ENCODE data around the gene ITGB5.

ITGB5 gene

DNA sequence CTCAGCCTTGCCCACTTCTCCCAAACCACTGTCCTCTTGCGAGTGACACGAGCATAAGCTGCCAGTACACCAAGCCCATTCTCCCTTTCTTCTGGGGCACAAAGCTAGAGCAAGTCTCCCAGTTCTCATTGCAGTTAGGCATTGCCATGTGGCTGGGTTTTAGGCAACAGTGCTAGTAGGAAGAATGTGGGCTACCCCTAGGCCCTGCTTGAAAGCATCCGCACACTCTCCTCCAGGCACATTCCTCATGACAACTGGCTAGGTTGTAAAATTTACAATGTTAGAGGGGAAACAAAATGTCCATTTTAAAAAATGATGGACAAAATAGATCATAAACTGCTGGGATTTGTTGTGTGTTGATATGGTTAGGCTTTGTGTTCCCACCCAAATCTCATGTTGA is 19.7 kb downstream of the ITGB5 start:
- DNase-seq (ENCODE audit: low read depth in 3 of 3): no peak

DNA sequence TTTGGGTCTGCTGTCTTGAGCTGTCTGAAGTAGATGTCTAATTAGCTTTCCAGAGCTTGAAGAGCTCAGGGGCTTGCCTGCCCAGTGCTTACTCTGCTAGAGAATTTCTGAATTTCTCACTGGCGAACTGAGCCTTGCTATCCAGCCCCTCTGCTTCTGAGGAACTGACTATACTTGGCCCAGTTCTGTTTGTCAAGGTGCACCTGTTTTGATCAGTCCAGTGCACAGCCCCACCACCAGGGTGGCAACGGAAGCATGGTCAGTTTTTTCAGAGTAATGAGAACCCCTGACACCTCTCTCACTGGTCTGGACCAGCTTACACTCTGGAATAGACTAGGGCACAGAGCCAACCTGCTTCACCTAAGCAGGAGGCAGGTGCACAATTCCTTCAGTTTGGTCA is 25.2 kb downstream of the ITGB5 start:
- no peak for DNase-seq (ENCODE audit: low read depth in 3 of 3)

DNA sequence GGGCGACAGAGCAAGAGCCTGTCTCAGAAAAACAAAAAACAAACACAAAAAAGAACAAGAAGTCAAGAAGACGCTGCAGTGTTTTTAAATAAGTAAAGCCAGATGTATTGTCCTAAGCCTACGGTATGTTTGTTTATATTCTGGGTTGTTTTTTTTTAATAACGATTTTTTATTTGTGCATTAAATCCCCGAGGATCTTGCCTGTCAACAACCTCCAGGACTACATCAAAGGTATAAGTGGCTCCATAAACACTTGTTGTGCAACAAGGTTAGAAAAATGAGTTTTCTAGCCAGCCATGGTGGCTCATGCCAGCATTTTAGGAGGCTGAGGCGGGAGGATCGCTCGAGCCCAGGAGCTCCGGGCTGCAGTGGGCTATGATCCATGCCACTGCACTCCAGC is 26.1 kb downstream of the ITGB5 start:
- DNase-seq (ENCODE audit: low read depth in 3 of 3): no peak

DNA sequence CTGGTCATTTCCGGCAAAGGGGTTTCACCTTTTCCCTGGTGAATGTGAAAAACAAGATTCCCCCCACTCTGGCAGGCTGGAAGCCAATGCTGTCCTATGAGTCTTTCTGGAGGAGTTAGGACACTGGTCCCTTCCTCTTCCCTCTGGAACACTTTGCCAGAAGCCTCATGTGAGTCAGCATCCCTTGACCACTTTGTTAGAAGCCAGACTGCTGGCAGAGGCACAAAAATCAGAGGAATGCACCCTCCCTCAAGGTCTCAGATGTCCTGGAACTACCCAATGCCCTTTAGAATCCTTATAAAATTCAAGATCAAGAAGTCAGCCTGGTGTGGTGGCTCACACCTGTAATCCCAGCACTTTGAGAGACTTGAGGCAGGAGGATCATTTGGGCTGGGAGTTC is 26.6 kb downstream of the ITGB5 start:
- no peak for DNase-seq (ENCODE audit: low read depth in 3 of 3)

DNA sequence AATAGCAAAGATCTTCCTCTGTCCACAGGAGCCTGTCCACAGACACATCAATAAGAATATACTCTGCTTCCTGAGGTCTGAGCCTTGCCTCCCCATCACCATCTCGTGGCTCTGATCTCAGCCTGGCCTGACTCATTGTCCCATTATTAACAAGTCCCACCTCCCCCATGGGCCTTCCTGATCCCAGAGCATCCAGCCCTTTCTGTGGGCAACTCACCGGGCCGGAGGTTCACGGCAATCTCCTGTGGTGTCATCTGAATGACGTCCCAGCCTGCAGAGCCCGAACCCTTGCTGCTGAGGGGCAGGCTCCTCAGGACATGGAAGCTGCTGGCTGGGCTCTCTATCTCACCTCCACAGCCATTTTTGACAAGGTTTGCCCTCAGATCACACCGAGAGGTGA is 28.1 kb downstream of the ITGB5 start:
- no peak for DNase-seq (ENCODE audit: low read depth in 3 of 3)

DNA sequence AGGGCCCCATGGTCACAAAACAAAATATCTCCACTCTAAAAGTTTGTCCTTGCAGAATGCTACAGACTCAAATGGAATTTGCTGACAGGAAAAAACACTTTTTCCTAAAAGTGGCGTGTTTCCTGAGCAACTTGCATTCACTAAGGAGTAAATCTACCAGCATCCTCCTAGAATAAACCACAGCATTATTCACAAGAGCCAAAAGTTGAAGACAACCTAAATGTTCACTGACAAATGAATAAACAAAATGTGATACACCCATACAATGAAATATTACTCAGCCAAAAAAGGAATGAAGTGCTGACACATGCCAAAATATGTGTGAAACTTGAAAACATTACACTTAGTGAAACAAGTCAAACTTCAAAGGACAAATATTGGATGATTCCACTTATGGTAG is 28.9 kb downstream of the ITGB5 start:
- no peak for DNase-seq (ENCODE audit: low read depth in 3 of 3)

DNA sequence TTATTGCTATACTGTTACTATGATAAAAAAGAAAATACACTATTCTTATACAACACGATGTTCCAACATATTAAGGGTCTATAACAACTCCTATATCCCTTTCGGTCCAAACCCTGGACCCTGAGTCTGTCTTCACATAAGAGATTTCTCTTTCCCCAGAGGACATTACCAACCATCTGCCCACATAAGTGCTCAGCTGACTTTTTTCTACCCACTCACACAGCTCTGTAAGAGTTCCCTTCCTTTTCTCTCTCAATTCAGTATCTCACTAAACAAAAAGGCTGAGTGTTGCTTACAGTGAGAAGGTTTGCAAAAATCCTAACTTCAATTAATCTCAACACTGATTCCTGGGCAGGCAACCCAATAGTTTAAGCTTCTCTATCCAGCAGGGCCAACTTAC is 30.5 kb downstream of the ITGB5 start:
- DNase-seq (ENCODE audit: low read depth in 3 of 3): no peak

DNA sequence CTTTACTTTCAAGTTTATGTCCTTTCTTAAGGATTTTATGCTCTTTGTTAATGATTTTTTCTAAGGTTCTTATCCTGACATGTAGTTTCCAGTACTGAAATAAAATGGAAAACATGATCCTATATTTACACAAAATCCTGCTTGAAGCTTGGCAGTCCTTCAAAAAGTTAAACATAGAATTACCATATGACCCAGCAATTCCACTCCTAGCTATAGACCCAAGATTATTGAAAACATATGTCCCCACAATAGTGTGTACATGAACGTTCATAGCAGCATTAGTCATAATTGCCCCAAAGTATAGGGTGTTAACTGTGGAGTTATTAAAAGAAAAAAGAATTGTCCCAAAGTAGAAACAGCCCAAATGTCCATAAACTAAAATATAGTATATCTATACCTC is 33.2 kb downstream of the ITGB5 start:
- DNase-seq (ENCODE audit: low read depth in 3 of 3): no peak

DNA sequence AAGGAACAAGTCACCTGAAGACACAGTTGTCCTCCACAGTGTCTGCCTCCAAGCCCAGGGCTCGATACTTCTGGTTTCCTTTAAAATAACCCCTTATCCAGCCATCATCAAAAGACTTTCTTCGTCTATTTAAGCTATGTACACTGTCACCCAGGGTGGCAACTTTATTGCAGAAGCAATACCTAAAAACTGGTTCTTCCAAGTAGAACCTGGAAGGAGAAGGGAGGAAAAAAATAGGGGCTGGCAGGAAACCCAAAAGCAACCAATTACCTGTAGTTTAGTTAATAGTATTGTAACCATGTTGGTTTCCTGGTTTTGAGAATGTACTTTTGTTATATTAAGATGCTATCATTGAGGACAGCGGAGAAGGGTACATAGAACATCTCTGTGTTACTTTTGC is 33.7 kb downstream of the ITGB5 start:
- DNase-seq (ENCODE audit: low read depth in 3 of 3): no peak

DNA sequence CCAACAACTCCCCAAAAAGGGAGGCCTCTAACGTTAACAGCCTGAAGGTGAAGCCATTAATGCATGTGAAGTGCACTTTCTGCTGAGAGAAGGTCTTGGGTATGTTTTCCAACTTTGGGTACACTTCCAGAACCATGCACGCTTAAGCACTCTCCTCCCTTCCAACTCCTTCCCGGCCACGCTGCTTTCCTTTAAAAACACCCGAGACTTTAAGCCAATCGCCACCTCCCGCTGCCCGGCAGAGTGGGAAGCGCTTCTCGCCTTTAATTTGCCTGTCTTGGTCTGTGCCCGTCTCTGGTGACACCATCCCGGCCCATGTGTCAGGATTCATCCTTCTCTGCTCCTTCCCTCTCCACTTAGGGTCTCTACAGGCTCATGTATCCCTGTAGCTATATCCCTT is 35.3 kb downstream of the ITGB5 start:
- no peak for DNase-seq (ENCODE audit: low read depth in 3 of 3)

DNA sequence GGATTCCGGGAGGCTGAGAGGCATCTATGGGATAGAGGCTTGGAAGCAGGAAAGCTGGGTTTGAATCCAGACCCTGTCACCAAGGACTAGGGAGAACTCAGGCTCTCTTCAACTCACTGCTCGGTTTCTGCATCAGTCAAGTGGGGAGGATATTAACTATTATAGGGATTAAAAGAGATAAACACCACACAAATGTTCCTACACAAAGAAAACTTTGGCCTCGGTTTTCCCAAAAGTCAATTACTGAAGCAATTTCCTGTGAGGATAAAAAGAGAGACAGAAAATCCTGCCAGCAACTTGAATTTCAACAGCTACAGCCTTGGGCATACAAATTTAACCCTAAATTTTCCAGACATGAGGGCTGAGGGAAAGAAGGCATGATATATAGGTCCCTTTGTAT is 36.0 kb downstream of the ITGB5 start:
- DNase-seq (ENCODE audit: low read depth in 3 of 3): no peak

DNA sequence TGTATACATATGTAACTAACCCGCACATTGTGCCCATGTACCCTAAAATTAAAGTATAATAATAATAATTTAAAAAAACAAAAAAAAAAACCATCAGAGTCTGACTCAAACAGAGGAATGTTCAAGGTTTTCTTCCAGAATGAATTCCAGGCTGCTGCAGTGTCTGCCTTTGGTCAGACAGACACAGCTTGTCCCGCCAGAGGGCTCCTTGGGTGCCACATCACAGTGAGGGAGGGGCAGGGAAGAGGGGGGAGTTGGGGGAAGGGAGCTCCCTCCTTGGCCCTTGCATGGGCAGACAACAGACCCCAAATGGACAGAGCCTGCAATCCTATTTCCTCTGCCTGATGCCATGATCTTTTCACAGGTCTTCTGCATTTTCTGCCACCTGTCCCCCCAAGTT is 36.5 kb downstream of the ITGB5 start:
- DNase-seq (ENCODE audit: low read depth in 3 of 3): no peak

DNA sequence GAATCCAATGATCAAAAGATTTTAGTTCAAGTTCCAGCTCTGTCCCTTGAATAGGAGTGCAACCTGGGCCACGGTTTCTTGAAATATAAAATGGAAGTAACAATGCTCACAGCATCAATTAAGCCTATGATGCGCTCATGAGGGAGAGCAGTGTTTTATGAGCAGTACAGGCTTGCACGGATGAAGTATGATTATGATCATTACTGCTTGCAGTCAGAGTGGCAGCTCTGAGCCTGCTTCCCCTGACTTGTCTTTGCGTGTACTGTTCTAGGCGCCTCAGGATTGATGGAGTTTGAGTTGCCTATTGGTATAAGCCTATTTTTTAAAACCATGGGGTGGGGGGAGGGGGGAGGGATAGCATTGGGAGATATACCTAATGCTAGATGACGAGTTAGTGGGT is 37.0 kb downstream of the ITGB5 start:
- no peak for DNase-seq (ENCODE audit: low read depth in 3 of 3)

DNA sequence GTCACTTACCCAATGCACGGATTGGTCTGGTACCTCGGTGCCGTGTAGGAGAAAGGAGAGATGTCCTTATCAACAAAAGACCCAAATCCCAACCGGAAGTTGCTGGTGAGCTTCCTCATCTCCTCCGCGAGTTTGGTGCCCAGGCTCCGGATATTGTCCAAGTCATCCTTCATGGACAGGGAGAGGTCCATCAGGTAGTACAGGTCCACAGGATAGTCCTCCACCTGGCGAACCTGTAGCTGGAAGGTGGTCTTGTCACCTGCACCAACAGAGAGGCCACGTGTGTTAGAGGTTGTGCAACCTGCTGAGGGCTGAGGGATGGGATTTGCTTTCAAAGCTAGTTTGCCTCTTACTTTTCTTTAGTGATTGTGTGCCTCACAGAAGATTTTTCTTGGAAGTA is 38.9 kb downstream of the ITGB5 start:
- no peak for DNase-seq (ENCODE audit: low read depth in 3 of 3)

DNA sequence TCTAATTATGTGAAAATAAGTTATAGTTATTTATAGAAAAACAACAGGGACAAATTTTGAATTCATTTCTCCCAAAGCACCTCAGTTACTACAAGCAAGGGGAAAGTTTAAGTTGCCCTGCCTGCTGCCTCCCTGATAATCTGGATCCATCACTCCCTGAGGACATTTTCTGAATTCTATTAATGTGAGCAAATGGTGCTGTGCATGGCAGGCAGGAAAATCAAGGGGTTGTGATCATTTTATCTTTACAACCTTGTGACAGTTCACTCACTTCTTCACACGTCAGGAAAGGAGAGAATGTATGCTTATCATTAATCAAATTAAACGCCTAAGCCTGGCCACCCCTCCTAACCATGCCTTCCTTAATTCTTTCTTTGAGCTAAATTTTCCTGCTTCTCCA is 39.3 kb downstream of the ITGB5 start:
- DNase-seq (ENCODE audit: low read depth in 3 of 3): no peak

DNA sequence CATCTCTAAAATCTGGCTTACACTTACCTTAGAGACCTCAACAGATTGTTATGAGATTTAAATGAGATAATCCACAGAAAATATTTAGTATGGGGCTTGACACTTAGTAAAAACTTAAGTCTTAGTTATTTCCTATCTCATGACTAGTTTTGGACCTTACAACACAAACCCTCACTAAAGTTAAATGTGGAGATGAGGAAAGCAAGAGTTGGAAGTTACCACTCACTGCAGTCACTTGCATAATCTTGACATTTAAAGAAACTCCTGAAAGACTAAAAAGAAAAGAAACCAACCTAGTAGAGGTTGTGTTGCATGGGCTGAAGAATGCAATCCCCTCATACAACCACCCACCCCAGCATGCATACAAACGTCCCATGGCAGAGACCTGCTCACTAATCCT is 40.1 kb downstream of the ITGB5 start:
- DNase-seq (ENCODE audit: low read depth in 3 of 3): no peak

DNA sequence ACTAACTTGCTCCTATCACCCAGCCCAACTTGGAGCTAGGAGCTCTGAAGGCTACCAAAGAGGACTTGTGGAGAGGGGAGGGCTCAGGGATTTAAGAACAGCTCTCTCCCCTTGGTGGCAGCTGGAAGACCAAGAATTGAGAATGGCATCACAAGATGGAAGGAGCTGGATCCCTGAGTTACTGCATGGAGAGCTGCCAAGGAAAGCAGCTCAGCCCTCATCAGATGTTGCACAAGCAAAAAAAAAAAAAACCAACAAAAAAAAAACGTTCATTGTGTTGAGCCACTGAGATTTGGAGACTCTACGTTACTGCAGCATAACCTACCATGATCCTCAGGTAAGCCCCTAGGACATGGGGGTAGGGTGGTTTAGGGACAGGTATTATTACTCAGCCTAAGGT is 41.0 kb downstream of the ITGB5 start:
- DNase-seq (ENCODE audit: low read depth in 3 of 3): no peak

DNA sequence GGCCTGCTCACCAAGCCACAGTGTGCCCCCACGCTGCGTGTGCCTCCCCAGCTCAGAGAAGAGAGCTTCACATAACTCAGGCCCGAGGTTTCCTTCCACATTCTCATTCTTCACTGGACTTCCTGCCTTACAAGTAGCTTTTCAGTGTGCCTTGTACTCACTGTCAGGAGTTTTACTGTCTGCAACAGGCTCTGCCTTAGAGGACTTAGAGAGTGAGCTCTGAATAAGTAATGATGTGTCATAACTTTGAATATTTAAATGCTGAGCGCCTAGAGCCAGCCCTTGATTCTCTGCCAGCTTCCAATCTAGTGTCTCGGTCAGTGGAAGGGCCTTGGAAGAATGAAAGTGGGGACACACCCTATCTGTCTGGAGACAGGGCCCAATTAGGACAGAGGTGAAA is 41.8 kb downstream of the ITGB5 start:
- DNase-seq (ENCODE audit: low read depth in 3 of 3): no peak

DNA sequence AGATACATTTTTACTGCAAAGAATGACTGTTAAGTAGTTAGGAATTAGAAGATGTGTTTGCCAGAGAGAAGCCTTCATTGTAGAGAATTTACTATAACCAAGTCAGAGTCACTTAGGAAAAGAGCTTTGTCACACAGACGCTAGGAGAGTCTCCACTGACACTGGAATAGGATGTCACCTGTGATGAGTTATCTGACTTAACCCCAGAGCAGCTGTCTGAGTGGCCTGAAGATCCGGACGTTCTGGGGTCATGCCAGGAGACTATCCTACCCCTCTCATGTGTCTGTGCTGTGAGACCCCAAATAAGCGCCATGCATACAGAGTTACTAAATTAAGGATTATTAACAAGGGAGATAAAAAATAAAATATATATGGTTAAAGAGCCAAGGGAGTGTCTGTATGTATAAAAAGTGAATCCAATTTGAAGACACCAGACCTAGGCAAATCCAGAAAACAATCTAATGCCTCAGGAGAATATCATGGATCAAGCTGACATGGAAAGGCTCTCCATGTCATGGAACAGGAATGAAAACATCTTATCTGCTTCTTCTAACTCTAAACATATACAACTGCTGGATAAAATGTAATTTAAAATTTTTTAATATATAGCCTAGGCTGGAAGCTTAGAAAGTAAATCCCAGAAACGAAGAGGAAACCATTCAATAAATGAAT is 43.5 kb downstream of the ITGB5 start:
- no peak for DNase-seq (ENCODE audit: low read depth in 3 of 3)

DNA sequence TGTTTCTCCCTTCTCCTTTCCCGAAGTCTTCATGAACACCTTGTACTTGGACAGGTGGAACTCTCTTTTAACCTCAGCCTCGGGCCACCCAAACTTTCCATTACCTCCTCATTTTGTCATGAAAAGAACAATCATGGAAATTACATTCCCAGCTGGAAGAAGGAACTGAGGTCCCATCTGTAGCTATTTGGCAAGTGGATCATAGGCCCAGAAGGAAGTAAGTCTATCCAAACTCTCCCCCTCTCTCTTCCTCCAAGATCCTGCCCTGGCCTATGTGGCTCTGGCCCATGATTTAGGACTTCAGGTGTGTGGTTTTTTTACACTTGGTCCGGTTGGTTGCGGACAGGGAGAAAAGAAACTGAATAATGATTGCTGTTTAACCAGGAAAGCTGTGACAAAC is 44.1 kb downstream of the ITGB5 start:
- DNase-seq (ENCODE audit: low read depth in 3 of 3): no peak

DNA sequence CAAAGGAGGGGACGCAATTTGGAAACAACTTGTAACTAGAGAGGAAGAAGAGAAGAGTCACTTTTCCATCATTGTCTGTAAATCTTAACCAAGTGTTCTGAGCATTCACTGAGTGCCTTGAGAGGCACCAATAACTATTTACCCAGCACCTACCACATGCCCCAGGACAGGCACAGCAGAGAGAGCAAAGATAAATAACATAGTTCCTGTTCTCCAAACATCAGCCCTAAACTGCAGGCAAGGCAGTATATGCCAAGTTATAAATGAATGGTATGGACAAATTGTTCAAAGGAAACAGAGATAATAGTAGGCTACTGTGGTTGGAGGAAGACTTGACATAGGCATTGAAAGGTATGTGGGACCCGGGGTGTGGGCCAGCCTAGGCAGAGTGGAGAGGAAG is 45.6 kb downstream of the ITGB5 start:
- no peak for DNase-seq (ENCODE audit: low read depth in 3 of 3)

DNA sequence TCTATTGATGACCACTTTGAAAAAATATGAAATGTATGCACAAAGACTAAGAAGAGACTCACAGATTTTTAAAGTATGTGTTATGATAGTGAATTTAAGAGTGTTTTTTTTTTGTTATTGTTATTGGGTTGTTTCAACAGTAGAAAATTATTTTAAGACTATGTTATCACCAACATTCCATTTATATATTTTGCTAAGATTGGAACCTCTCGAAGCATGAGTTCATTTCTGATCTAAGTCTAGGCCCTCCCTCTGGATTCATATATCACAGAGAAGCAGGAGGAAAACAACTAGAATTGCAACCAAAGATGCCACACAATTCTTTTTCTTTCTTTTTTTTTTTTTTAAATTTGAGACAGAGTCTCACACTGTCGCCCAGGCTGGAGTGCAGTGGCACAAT is 46.8 kb downstream of the ITGB5 start:
- DNase-seq (ENCODE audit: low read depth in 3 of 3): no peak

DNA sequence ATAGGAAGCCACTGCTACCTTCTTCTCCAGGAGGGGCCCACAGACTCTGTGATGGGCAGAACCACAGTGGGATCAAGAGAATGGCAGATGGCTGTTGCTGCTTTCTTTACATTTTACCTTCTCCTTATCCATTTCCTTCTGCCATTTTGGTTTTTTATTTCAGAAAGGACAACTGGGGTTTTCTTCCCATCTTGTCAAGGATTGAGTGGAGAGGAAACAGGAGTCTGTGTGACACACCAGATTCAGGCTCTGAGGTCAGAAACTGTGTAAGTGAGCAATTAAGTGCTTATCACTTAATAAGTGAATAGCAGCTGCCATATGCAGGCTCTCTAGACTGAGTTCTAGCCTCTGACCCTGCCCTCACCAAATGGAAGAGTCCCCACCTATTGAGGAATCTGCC is 47.3 kb downstream of the ITGB5 start:
- no peak for DNase-seq (ENCODE audit: low read depth in 3 of 3)

DNA sequence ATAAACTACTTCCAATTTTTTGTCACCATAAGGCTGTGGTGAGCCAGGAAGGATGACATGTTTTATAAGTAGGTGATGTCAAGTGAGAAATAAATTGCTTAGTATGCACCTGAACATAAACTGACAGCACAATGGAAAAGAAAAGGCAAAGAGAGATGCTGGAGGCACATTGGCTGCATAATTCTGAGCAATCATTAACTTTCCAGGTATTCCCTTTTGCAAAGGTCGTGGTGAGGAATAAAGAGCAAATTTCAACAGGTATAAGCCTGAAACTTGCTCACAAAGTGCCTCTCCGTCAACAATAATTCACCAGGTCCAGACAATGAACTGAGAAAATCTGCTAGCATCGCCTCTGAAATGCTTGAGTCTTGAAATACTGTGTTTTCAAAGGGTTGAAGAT is 48.2 kb downstream of the ITGB5 start:
- DNase-seq (ENCODE audit: low read depth in 3 of 3): no peak

DNA sequence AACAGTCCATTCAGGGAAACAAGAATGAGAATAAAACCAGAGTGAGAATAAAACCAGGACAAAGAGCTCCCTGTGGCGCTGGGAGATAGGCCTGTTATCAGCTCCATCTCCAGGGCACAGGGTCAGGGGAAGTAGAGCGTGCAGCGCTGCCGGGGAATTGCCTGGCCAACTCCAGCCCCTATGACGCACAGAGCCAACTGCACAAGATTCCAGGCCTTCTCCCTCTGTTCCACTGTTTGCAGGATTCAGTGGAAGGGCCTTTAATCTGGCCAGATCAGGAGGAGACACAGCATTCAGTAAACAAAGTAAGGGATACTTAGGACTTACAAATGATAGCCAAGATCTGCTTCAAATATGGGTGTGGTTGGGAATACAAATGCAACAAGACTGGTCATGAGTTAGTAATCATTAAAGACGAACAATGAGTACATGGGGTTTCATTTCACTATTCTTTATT is 49.4 kb downstream of the ITGB5 start:
- no peak for DNase-seq (ENCODE audit: low read depth in 3 of 3)

Data from stimulated activated CD4-positive, alpha-beta T cell treated with anti-CD3 and anti-CD28 coated beads, TNF-alpha, amount 100 ng/mL, for 48 hours (primary cell).